Measurements from ENCODE around the gene ZSCAN16. TPM values are rescaled to one million over a fixed set of nuclear protein-coding genes. Genes with fewer than 3 reads are reported as not detected.

The ZSCAN16 gene
- total and polyA plus RNA-seq, 2 experiments from 2014 or later, result 4.7 to 12.9 TPM

GRCh38 chr6:28145231-28145630 is 20.8 kb downstream of the ZSCAN16 start:
- peaks cover 57% of the 10 kb centered on the region for H3K79me2 ChIP-seq (replicated peaks; ENCODE audit: insufficient read depth)
- H3K27me3 ChIP-seq (ENCODE audit: insufficient read depth), result peaks cover 9% of the 10 kb centered on the region
- 0 out of 2 replicates have a peak, but pooled peaks cover 8% of the 10 kb centered on the region for H3K4me1 ChIP-seq (ENCODE audit: insufficient read depth)
- Mint-ChIP-seq H3K27ac (no peak overlapping the region), H3K4me3 (no peak overlapping the region), H3K4me1 (peaks cover 7% of the 10 kb centered on the region; the same call in 2 of the 3 replicates), H3K36me3 (ENCODE audit: low read depth) (peaks cover 46% of the 10 kb centered on the region), H3K27me3 (ENCODE audit: insufficient read depth, low read depth, poor library complexity) (peaks cover 12% of the 10 kb centered on the region), H3K9me3 (no peaks in the 10 kb centered on the region)
- no peak overlapping the region for H3K4me2 ChIP-seq
- no peaks in the 10 kb centered on the region for H3F3A ChIP-seq (replicated peaks; ENCODE audit: low read depth)
- no peaks in the 10 kb centered on the region for H3K9me2 ChIP-seq (ENCODE audit: insufficient read depth)
- H4K20me1 ChIP-seq (replicated peaks; ENCODE audit: insufficient read depth), result peaks cover 27% of the 10 kb centered on the region
- H2AFZ ChIP-seq, result no peak overlapping the region
- H3K4me3 ChIP-seq, result no peak overlapping the region
- ATAC-seq, result no peak
- H3K36me3 ChIP-seq (ENCODE audit: insufficient read depth), result peaks cover 26% of the 10 kb centered on the region
- TF ChIP-seq REST (IDR thresholded peaks at IDR 0.05; ENCODE audit: unreplicated experiment) (no peak), ZNF462 (CRISPR knock-in tag; IDR thresholded peaks at IDR 0.05) (no peak), EZH2 (IDR thresholded peaks at IDR 0.05; ENCODE audit: low read depth, unreplicated experiment) (no peak), ETS1 (IDR thresholded peaks at IDR 0.05) (no peak), CREB1 (CRISPR knock-in tag; IDR thresholded peaks at IDR 0.05; ENCODE audit: low read depth) (no peak), ZNF114 (CRISPR knock-in tag; IDR thresholded peaks at IDR 0.05) (no peak), JUNB (IDR thresholded peaks at IDR 0.05; ENCODE audit: unreplicated experiment) (no peak), STAT1 (IDR thresholded peaks at IDR 0.05; ENCODE audit: unreplicated experiment) (no peak), NANOG (IDR thresholded peaks at IDR 0.05; ENCODE audit: borderline replicate concordance) (no peak), CTCF (conservative IDR thresholded peaks at IDR 0.05; ENCODE audit: low read depth in 2 of 2) (no peak), POLR2AphosphoS5 (IDR thresholded peaks at IDR 0.05; ENCODE audit: low read depth) (no peak), ZNF331 (CRISPR knock-in tag; IDR thresholded peaks at IDR 0.05; ENCODE audit: low read depth) (no peak), EZH2phosphoT487 (IDR thresholded peaks at IDR 0.05; ENCODE audit: unreplicated experiment) (no peak)
- no peak overlapping the region for H3K27ac ChIP-seq (ENCODE audit: low read depth)
- no peak for DNase-seq (ENCODE audit: low spot score)
